Endothelial cell of umbilical vein (primary cell): ENCODE results near the gene HDAC10. TPM values are rescaled to one million over a fixed set of nuclear protein-coding genes. Genes with fewer than 3 reads are reported as not detected.

Source experiments
- BruUV-seq: library from RNA; stranded (reverse); fragments of 400-500 nt; replicated peaks from 2 replicates; lab custom pipeline; 2021; lab: Mats Ljungman, UMichigan
- CTCF ChIA-PET: fragments of 300-600, 350-600 bp; sonication (Branson Sonifier 250); formaldehyde crosslinking; loops from one replicate; lab custom pipeline; 2021; ENCODE audit warnings: antibody characterized with exemption, inconsistent platforms; lab: Charles Lee
- POLR2A ChIA-PET: fragments of 300-600, 350-600 bp; sonication (Branson Sonifier 250); formaldehyde crosslinking; loops from one replicate; lab custom pipeline; 2021; ENCODE audit warnings: antibody characterized with exemption, inconsistent platforms; lab: Charles Lee
- DNase-seq: peaks from one replicate; pipeline ENCODE4 v3.0.0-alpha.2; 2011; ENCODE audit warnings: low read depth, low spot score
- FAIRE-seq: peaks from 2 replicates; lab custom pipeline; 2011; peaks lifted over from hg19 to GRCh38; lab: Jason Lieb, UNC
- H2AFZ ChIP-seq: 2 replicates; pipeline ENCODE4 v1.6.0; 2012; ENCODE audit warnings: low read depth, low read length, control low read depth, inconsistent platforms
- H3K27ac ChIP-seq: 2 replicates; pipeline ENCODE4 v1.5.1; 2011; ENCODE audit warnings: low read depth, mild to moderate bottlenecking, control low read depth, low read length, moderate library complexity; ENCODE audit not compliant: insufficient read depth
- H3K27me3 ChIP-seq, 2 experiments: 2 replicates each; pipeline versions ENCODE4 v1.6.0 to v1.6.1; 2011; ENCODE audit warnings: low read length in 2 of 2, mixed read lengths in 1 of 2; ENCODE audit not compliant: control insufficient read depth in 2 of 2, insufficient read depth in 2 of 2
- H3K36me3 ChIP-seq, 2 experiments: 2 replicates in 1 of 2; 3 replicates in 1 of 2; pipeline ENCODE4 v1.5.1; 2011; ENCODE audit warnings: low read length in 2 of 2, mild to moderate bottlenecking in 1 of 2, moderate library complexity in 1 of 2; ENCODE audit not compliant: control insufficient read depth in 2 of 2, insufficient read depth in 2 of 2; ENCODE audit errors: extremely low read depth in 1 of 2
- H3K4me1 ChIP-seq: 3 replicates; pipeline ENCODE4 v1.5.1; 2011; ENCODE audit warnings: mild to moderate bottlenecking, low read length; ENCODE audit not compliant: control insufficient read depth, insufficient read depth; ENCODE audit errors: extremely low read depth
- H3K4me2 ChIP-seq: 2 replicates; pipeline ENCODE4 v1.6.1; 2011; ENCODE audit warnings: low read length, control low read depth, mixed read lengths; ENCODE audit not compliant: insufficient read depth
- H3K4me3 ChIP-seq, 3 experiments: fragments of 200-600 bp in 1 of 3; sonication (generic), shearing (Covaris generic) in 1 of 3; replicated peaks in 1 of 3; 2 replicates each; pipeline ENCODE4 v1.5.1; 2011 to 2016; ENCODE audit warnings: control low read depth in 3 of 3, low read length in 3 of 3, mild to moderate bottlenecking in 2 of 3, inconsistent platforms in 1 of 3, low read depth in 1 of 3, moderate library complexity in 1 of 3; ENCODE audit not compliant: insufficient read depth in 1 of 3
- H3K79me2 ChIP-seq: 2 replicates; pipeline ENCODE4 v1.6.0; 2012; ENCODE audit warnings: low read length, inconsistent platforms; ENCODE audit not compliant: control insufficient read depth, insufficient read depth
- H3K9ac ChIP-seq: replicated peaks from 2 replicates; pipeline ENCODE3; 2011; ENCODE audit warnings: low read length, control low read depth; ENCODE audit not compliant: insufficient read depth; ENCODE audit errors: extremely low read depth
- H3K9me1 ChIP-seq: replicated peaks from 3 replicates; pipeline ENCODE4 v1.6.0; 2011; ENCODE audit warnings: mild to moderate bottlenecking, low read length; ENCODE audit not compliant: control insufficient read depth, insufficient read depth; ENCODE audit errors: extremely low read depth
- H3K9me3 ChIP-seq: replicated peaks from 2 replicates; pipeline ENCODE4 v1.5.1; 2012; ENCODE audit warnings: low read length, inconsistent platforms; ENCODE audit not compliant: control insufficient read depth, insufficient read depth
- H4K20me1 ChIP-seq: replicated peaks from 2 replicates; pipeline ENCODE3; 2011; ENCODE audit warnings: mild to moderate bottlenecking, low read length; ENCODE audit not compliant: control insufficient read depth, insufficient read depth; ENCODE audit errors: extremely low read depth
- CTCF ChIP-seq, 2 donors: IDR thresholded peaks; 1 replicate in 1 of 2; 2 replicates in 1 of 2; pipeline ENCODE4 v1.5.1; 2011; ENCODE audit warnings: low read length in 2 of 2, mild to moderate bottlenecking in 2 of 2, moderate library complexity in 2 of 2, control low read depth in 1 of 2, inconsistent platforms in 1 of 2, low read depth in 1 of 2; ENCODE audit not compliant: insufficient read depth in 1 of 2; ENCODE audit errors: extremely low read depth in 1 of 2
- EZH2 ChIP-seq: IDR thresholded peaks from 2 replicates; pipeline ENCODE4 v1.6.1; 2012; ENCODE audit warnings: borderline replicate concordance, low read depth, mild to moderate bottlenecking, moderate library complexity, low read length, inconsistent platforms; ENCODE audit not compliant: severe bottlenecking
- JUN ChIP-seq: IDR thresholded peaks from 2 replicates; pipeline ENCODE4 v1.6.1; 2011; ENCODE audit warnings: borderline replicate concordance, low read depth; ENCODE audit not compliant: insufficient read length, insufficient read depth
- POLR2AphosphoS5 ChIP-seq: IDR thresholded peaks from 2 replicates; pipeline ENCODE4 v1.6.1; 2012; ENCODE audit warnings: low read depth, mild to moderate bottlenecking, control low read depth, low read length, moderate library complexity; ENCODE audit not compliant: insufficient read depth
- dilution Hi-C: fragments of 300-500 bp; cut with MboI; formaldehyde crosslinking; loops from one replicate; pipeline ENCODE4 v1.15.0; 2019; ENCODE audit warnings: low sequenced_read_pairs; ENCODE audit not compliant: extremely low pct_ligation_motif_present
- intact Hi-C: fragments of 100-400 bp; cut with micrococcal nuclease; formaldehyde crosslinking; loops from one replicate; pipeline ENCODE4 v1.10.0; 2022
- polyA plus RNA-seq, 4 experiments: library from polyadenylated mRNA; depleted of rRNA in 3 of 4; stranded (reverse) in 3 of 4; unstranded in 1 of 4; fragments of >200 nt; gene quantifications; 2 replicates each; pipeline versions ENCODE4 v1.2.1 to v1.2.3, GENCODE V29; 2011 to 2012; ENCODE audit warnings: missing spikeins in 1 of 4
- total RNA-seq: library from RNA; stranded (reverse); gene quantifications from 2 replicates; pipeline ENCODE4 v1.2.3, GENCODE V29; 2021

The HDAC10 gene
- total and polyA plus RNA-seq, 2 donors (not counting 3 experiments of a cell fraction or from before 2014, with no cell fraction given) = 32.6 to 47.0 TPM

- Histone ChIP-seq H3K9ac (no peak overlapping the region), H3K27ac (no peak overlapping the region), H3K4me2 (no peak overlapping the region), H3K9me1 (no peaks in the 10 kb centered on the region), H3K27me3 (no peaks in the 10 kb centered on the region), H3K4me1 (peaks cover 28% of the 10 kb centered on the region), H3K9me3 (no peaks in the 10 kb centered on the region), H2AFZ (no peak overlapping the region), H4K20me1 (no peaks in the 10 kb centered on the region), H3K79me2 (peaks cover 82% of the 10 kb centered on the region), H3K36me3 (peaks cover 0 to 3% of the 10 kb centered on the region in 2 experiments), H3K4me3 (no peak overlapping the region)
- dilution Hi-C loops (no loop called here), intact Hi-C loops (no loop called here)
- POLR2A ChIA-PET = interaction anchor here (0.7 to 0.8 kb wide), 2 partner anchors 9 to 38 kb away, joined by 7 to 8 read pairs; no protein-coding TSS in a partner anchor
- CTCF ChIA-PET = interaction anchor here (0.6 to 1.0 kb wide), 3 partner anchors 15 to 44 kb away, joined by 3 to 4 read pairs (median 3); no protein-coding TSS in a partner anchor
- FAIRE-seq = no peak
- TF ChIP-seq EZH2 (no peak), POLR2AphosphoS5 (no peak), JUN (no peak), CTCF (IDR thresholded peaks at IDR 0.05; ENCODE audit: extremely low read depth in 1 of 2, insufficient read depth in 1 of 2, low read depth in 1 of 2, low read length in 2 of 2) (no peak)
- BruUV-seq = no TSS peak
- DNase-seq = no peak
Observed at GRCh38 chr22:50296658-50297490, 45.8 kb upstream of the HDAC10 start.
